ENCODE results near the gene TSC22D1.
"Not testable (repeated sequence)": the region's sequence is repeated elsewhere in the genome, so short reads cannot be mapped to it uniquely, and the experiment has no call there.

- TF ChIP-seq, protein P1, sequence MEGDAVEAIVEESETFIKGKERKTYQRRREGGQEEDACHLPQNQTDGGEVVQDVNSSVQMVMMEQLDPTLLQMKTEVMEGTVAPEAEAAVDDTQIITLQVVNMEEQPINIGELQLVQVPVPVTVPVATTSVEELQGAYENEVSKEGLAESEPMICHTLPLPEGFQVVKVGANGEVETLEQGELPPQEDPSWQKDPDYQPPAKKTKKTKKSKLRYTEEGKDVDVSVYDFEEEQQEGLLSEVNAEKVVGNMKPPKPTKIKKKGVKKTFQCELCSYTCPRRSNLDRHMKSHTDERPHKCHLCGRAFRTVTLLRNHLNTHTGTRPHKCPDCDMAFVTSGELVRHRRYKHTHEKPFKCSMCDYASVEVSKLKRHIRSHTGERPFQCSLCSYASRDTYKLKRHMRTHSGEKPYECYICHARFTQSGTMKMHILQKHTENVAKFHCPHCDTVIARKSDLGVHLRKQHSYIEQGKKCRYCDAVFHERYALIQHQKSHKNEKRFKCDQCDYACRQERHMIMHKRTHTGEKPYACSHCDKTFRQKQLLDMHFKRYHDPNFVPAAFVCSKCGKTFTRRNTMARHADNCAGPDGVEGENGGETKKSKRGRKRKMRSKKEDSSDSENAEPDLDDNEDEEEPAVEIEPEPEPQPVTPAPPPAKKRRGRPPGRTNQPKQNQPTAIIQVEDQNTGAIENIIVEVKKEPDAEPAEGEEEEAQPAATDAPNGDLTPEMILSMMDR (IDR thresholded peaks at IDR 0.05): not testable (repeated sequence)
- not testable (repeated sequence) for TF ChIP-seq POLR2A, POLR2AphosphoS5 (IDR thresholded peaks at IDR 0.05)
Observed at GRCh38 chr13:44456212-44456611, 119.9 kb downstream of the TSC22D1 start.
